Measurements from ENCODE around the gene LPIN3.

DNA sequence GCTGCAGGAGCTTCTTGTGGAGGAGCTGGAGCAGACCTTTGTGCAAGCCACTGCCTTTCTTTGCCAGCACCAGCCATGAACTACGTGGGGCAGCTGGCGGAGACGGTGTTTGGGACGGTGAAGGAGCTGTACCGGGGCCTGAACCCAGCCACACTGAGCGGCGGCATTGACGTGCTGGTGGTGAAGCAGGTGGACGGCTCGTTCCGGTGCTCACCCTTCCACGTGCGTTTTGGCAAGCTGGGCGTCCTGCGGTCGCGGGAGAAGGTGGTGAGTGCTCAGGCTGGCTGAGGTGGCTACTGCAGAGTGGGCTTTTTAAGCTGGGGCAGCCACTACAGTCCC is 5.1 kb downstream of the LPIN3 start:
- TF ChIP-seq, protein P1, sequence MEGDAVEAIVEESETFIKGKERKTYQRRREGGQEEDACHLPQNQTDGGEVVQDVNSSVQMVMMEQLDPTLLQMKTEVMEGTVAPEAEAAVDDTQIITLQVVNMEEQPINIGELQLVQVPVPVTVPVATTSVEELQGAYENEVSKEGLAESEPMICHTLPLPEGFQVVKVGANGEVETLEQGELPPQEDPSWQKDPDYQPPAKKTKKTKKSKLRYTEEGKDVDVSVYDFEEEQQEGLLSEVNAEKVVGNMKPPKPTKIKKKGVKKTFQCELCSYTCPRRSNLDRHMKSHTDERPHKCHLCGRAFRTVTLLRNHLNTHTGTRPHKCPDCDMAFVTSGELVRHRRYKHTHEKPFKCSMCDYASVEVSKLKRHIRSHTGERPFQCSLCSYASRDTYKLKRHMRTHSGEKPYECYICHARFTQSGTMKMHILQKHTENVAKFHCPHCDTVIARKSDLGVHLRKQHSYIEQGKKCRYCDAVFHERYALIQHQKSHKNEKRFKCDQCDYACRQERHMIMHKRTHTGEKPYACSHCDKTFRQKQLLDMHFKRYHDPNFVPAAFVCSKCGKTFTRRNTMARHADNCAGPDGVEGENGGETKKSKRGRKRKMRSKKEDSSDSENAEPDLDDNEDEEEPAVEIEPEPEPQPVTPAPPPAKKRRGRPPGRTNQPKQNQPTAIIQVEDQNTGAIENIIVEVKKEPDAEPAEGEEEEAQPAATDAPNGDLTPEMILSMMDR (IDR thresholded peaks at IDR 0.05) = no peak
- TF ChIP-seq EZH2 (IDR thresholded peaks at IDR 0.05) = no peak
